GM21825 (cell line): ENCODE measurements around the gene NOVA1.

Experiments used
- ATAC-seq: cut with Tn5 transposase; IDR thresholded peaks from one replicate; pipeline ENCODE4 v1.9.1; 2021; ENCODE audit warnings: mild to moderate bottlenecking, moderate library complexity; ENCODE audit not compliant: unreplicated experiment

Gene NOVA1

DNA sequence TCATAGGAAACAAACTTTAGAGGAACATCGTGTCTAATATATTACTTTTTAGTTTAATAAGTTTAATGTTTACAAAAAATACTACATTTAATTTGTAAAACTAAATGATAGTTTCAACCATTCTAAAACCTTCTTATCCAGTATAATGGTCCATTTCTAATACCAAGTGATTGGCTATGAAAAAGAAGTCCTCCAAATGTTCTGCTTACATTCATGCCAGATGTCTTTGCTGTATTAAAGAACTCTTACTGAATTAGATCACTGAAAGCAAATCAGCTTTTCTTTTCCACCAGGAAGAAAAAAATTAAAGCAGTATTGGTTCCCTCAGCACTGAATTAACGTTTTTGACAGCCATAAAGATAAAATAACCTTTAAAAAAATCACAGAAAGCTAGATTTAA is 3.7 kb downstream of the NOVA1 start:
- no peak for ATAC-seq

DNA sequence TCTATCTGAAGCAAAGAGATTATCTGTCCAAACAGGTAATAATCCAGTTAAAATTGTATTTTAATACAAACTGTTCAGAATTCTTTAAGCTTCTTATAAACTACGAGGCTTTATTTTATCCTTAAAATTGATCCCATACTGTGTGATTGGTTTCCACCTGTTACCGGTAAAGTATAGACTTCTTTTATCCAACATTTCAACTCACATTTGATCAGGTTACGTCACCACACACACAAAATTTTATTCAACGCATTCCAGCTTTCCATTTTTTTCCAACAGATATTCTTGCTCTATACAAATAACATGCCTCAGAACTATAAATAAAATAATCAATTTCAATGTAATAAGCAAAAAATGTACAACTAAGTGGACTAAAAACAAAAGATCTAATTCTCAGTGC is 4.5 kb downstream of the NOVA1 start:
- no peak for ATAC-seq

DNA sequence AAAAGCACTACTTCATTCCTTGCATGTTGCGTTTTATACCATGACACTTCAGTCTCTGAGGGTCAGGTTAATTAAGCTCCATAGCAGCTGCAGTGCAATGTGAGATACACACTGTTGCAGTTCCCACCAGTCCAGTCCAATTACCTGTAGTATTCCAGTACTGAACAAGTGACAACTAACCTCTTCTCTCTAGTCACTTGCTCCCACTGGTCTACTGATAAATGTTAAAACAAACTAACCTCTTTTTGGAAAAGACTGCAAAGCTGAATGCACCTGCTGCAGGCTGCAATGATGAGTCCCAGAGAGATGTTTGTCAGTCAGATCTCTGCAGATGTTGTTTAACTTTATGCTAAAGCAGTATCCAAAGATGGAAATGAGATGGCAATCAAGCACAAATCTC is 7.9 kb downstream of the NOVA1 start:
- ATAC-seq, result no peak

DNA sequence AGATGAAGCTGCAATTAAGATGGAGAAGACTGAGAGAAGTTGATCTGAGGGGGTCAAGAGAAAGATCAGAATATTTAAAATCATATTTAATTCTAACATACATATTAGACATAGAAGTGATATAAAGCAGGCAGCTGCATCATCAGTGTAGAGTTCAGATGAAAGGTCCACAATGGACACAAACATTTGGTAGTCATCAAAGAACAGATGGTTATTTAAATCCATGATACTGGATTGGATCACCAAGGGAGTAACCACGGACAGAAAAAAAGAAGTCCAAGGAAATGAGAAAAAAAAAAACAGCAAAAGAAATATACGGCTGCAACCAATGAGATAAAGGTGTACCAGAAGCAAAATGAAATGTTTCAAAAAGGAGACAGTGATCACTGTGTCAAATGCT is 20.1 kb downstream of the NOVA1 start:
- no peak for ATAC-seq

DNA sequence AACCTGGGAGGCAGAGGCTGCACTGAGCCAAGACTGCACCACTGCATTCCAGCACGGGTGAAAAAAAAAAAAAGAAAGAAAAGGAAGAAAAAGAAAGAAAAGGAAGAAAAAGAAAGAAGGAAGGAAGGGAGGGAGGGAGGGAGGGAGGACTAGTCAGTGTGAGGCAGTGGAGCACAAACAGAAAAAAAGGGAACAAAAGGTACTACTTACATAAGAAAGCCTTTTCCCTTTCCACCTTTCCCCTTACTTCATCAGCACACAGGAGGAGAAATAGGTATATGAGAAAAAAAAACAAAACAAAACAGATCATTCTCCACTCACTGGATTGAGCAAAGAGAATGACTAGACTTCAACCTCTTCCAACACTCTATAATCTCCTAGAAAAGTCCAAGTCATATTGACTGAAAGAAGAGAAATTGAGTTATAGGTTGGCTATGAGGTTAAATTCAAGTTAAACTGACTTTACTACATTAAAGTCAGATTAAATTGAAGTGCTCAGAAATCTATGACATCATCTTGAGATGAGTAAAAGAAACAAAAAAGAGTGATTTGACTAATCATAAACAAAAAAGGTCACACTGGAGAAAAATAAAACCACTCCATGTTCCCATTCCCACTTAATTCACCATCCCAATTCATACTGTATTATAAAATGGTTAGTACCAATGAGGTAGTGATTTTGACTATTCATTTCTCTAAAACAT is 43.6 kb downstream of the NOVA1 start:
- ATAC-seq, result no peak

DNA sequence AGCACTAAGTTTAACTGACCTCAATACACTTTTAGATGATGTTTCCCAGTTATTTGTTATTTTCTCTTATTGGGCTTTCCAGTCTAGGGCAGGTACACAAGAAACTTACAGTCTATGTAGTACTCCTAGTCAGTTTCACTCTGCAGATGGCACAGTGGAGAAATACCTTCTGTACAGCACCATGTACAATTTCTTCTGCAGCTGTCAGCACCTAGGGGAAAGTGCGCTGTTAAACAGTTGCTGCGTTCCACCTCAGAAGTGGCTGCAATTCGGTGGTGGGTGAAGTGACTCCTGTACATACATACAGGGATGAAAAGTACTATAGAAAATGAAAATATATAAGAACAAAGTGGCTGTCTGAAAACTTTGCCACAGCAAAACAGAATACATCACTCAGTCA is 48.3 kb downstream of the NOVA1 start:
- ATAC-seq, result no peak

DNA sequence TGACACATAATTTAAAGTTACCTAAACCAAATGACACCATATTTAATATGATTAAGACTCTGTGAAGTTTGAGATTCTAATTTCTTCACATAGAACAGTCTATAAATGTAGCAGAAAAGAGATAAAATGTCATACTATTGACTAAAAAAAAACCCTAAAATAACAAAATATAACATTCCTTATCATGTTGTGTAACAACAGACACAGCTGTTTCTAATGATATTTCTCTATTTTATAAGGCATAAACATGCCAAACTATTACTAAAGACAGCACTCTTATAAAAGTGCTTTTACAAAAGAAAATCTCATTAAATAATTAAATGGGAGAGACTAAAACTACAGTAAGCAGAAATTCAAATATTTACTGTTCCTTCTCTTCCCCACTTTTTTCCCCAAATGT is 49.4 kb downstream of the NOVA1 start:
- ATAC-seq, result no peak

DNA sequence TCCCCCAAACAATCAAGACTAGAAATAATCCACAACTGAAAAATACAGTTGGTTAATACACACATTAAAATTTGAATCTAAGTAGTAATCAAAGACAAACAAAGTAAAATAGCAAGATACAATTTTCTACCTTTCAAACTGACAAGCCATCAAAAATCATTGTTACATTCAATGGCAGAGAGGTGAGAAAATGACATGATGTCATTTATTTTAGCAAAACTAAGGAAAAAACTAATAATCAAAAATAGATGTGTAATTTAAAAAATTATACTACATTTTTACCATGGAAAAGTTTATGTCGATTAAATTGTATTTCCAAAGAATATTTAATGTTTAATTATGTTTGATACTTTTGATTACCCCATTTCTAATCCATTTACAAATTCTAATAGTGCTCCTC is 59.7 kb downstream of the NOVA1 start:
- ATAC-seq, result no peak

DNA sequence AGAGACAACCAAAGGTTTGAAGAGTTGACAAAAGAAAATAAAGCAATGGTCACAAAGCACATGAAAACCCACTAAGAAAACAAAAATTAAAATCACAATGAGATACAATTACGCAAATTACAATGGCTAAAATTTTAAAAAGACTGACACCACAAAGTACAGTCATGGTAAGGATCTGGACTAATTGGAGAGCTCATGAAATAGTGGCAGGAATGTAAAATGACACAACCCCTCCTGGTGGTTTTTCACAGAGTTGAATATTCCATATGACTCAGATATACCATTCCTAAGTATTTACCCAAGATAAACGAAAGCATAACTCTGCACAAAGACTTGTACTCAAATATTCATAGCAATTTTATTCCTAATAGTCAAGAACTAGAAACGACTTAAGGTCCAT is 65.9 kb downstream of the NOVA1 start:
- ATAC-seq, result no peak

DNA sequence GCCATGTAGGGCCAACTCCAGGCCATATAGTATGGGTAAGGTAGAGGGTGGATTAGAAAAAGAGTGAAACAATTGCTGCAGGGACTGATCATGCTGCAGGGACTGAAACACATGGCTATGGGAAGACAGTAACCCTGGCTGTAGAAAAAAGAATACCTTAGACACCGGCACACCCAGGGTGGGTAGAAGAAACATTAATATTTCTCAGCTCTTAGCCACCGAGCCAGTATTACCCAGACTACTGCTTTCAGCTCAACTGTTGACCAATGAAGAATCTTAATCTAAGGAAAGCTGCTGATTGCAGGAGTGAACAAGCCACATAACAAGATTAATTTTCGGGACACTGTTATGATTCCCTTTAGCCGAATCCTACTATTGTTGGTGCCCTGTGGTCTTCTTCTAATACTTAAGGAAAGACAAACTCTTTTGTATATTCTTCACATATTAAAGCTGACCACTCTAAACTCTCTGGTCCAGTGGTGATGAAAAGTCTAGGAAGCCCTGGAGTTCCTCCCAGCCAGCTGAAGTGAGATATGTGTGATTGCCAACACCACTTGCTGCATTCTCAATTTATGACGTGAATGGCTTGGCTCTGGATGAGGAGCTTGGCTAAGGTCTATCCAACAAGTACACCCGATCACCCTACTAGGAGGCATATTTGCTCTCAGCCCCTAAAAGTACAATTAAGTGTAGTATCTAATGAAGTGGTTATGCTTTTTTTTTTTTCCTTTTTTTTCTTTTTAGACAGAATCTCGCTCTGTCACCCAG is 69.2 kb downstream of the NOVA1 start:
- no peak for ATAC-seq

DNA sequence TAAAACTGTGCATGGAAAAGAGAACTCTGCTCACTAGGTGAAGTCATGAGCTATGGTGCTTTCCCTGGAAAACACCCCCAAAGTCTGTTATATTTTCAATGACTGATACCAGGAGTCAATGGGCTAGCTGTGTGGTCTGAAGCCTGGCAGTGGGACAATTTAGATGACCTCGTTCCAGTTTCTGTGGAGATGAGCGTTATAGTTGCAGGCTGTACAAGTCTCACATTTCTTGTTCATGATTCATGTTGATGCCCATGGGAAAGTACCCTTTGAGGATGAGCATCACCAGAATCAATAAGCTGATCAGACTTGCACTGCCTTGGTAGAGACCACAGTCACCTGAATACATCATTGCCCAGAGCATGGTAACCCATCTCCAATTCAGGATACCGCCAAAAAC is 70.7 kb downstream of the NOVA1 start:
- no peak for ATAC-seq

DNA sequence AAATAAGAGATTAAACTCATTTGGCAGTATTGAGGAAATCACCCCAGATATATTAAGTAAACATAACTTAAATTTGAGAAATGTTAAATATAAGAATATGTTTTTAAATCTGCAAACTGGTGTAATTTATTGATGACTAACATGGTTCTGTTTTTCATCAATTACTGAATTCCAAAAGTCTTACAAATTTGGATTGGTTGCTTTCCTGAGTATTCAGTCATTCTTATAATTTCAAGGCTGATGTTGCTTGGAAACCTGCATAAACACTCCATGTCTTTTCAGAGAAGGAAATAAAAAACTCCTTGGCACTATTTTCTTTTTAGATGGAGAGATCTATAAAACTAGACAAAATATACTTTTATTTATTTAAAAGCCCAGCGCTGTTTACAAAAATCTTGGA is 71.7 kb downstream of the NOVA1 start:
- ATAC-seq, result no peak

DNA sequence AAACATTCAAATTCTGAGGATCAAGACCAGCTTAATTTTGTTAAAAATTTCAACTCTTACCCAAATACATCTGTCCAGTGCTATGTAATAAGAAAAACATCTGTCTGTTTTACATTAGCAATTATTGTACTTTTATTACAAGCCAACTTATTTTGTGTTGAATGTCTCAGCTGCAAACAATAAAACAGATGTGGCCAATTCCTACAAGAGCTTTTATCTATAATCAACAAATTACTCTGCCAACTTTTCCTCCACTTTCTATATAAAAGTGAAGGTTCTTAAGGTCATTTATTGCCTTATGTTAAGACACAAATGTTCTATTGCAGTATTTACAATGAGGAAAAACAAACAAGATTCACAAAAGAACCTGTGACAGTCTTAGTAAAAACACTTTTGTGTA is 72.7 kb downstream of the NOVA1 start:
- no peak for ATAC-seq

DNA sequence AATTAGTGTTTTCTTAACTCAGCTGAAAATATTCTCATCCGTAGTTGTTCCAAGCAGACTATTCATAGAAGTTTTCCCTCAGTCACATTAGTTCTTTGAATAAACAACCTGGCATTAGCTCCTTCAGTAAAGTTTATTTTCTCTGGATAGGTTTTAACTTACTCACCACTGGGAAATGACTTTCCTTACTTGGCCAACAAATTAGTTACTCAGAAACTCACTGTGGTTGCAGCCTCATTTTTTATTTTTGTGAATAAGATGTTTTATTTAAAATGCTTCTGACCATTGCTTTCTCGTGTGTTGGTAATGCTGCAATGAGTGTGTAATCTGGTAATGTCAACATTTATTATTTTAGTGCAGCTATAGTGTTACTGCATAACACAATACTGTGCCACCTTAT is 74.9 kb downstream of the NOVA1 start:
- ATAC-seq, result no peak

DNA sequence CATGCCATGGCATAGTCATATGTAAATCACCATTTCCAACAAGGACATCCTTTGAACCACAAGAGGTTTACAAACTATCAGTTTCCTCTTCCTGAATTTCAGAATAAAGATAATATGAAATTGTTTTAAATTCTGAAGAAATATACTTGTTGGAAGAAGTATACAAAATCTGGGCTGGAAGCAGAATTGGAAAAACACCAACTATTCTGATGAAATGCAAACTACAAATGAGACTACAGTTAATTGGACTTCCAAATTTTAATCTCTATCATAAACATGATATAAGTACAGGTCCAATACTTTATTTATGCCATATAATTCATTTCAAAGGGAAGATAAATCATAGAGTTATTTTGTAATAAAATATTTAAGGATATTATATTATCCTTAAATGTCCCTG is 80.1 kb downstream of the NOVA1 start:
- no peak for ATAC-seq

DNA sequence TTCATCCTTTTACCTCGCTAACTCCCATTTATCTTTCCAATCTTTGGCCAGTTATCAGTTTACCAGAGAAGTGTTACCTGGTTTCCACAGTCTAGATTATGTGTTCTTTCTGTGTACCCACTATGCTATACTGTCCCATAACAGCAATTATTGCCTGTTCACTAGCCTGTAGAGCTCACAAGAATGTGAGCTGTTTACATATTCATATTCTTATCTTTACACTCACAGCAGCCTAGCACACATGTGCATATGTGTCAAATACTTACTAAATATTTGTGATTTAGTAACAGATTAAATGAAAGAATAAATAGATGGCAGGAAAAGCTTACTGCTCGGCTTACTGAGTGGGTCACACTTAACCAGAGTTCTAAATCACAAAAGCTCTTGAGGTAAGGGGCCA is 97.8 kb downstream of the NOVA1 start:
- ATAC-seq, result no peak

DNA sequence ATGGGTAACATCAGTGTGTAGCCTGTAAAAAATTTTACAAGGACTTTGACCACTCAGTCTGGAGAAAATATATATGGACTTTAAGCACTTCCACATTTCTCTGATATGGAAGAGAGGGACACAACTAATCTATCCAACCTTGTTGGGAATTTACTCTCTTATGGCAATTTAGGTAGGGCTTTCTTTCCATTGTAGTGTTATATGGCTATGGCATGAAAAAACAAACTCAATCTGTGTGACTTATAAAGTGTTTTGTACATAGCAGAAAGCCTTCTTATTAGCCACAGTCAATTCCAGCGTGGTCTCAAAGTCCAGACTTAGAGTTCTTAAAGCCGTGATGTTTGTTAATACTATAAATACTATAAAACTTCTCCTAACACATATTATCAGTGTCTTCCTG is 98.3 kb downstream of the NOVA1 start:
- no peak for ATAC-seq

DNA sequence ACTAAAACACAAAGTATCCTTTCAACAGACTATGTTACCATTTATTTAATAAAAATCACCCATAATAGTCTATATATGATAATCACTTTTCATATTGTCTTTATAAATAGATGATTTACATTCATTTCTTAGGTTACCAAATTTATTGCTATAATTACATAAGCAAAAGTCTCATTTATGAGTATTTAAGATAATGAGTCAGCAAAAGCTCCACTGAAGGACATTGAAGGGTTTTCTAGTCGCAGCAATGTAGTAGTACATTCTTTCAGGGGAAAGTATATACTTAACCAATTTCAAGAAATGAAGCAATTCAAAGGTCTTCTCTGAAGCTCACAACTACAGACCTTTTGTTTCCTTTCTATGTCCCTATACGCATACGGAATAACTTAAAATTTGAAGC is 110.9 kb downstream of the NOVA1 start:
- no peak for ATAC-seq

DNA sequence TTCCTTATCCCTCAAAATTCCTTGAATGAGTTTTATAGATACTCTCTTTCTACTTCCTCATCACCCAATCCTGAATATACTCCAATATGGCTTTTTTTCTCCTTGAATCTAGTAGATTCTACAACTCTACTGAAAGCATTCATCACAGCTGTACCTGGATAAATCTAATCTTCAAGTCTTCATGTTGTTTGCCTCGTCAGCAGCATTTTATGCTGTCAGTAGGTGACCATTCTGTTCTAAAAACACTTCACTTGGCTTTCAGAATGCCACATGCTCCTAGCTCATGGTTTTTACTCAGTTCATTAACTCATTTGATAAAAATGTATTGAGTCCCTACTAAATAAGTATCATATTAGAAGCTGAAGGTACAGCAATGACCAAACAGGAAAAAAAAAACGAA is 113.3 kb downstream of the NOVA1 start:
- ATAC-seq, result no peak

DNA sequence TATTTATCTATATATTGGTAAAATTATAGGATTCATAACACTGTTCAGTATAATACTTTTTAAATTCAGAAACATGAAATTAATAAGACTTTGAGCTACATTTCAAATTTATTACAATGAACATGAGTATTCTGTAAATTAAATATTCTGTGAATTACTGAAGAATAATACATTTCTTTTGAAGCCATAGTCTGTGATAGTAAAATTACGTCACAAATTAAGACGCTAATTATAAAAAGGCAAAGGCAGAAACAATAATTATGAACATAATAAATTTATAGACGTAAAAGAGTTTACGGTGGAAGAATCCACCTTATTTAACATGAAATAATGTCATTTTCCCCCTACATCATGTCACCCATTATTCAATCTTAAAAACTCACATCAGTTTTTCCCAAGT is 118.9 kb downstream of the NOVA1 start:
- no peak for ATAC-seq

DNA sequence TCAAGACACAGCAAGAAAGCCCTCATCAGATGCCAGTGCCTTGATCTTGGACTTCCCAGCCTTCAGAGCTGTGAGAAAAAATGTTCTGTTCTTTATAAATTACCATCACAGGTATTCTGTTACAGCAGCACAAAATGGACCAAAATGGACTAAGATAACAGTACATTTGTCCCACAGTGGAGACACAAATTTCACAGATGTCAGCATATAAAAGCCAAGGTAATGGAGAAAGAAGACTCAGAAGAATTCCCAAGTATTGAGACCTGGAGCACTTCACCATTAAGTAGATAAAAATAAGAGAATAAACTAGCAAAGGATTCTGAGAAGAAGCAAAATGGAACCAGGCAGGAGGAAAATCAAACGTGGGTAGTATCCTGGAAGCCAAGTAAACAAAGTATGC is 131.0 kb downstream of the NOVA1 start:
- no peak for ATAC-seq

DNA sequence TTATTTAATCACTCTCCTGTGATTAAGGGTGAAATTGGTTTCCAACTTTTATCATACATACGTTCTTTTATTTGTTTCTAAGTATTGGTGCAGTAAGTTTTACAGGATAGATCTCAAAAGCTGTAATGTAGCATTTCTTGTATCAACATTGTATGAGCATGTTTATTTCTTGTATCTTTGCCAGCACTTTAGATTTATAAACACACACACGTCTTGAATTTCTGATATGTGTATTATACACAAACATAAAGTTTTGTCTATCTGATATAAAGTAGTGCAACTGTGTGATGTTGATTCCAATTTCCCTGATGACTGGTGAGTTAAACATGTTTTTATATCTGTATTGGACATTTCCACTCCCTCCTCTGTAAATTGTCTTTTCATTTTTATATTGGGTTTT is 134.7 kb downstream of the NOVA1 start:
- no peak for ATAC-seq

DNA sequence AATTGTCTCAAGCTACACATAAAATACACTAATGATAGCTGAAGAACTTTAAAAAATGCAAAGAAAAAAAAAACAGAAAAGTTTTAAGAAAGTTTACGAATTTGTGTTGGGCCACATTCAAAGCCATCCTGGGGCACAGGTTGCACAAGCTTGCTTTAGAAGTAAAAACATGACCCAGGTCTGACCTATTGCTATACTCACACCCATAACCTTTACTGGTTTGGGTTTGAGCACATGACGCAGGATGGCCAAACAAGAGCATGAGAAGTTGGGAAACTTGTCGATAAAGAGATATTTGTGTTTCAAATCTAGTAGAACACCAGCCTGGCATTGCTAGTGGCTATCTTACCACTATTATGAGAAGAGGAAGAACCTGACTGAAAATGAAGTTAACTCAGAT is 143.7 kb downstream of the NOVA1 start:
- ATAC-seq, result no peak
